ENCODE measurements around the gene ITIH2. TPM values are rescaled to one million over a fixed set of nuclear protein-coding genes. Genes with fewer than 3 reads are reported as not detected.
"Not testable (repeated sequence)": the region's sequence is repeated elsewhere in the genome, so short reads cannot be mapped to it uniquely, and the experiment has no call there.

The ITIH2 gene
- total RNA-seq, 4 donors from 2014 or later = not detected

GRCh38 chr10:7707102-7707501, 4.0 kb downstream of the ITIH2 start:
- ATAC-seq (ENCODE audit: low FRiP score) = no peak
- no peak for TF ChIP-seq CTCF (IDR thresholded peaks at IDR 0.05)
- no peak for DNase-seq (ENCODE audit: low spot score)

DNA sequence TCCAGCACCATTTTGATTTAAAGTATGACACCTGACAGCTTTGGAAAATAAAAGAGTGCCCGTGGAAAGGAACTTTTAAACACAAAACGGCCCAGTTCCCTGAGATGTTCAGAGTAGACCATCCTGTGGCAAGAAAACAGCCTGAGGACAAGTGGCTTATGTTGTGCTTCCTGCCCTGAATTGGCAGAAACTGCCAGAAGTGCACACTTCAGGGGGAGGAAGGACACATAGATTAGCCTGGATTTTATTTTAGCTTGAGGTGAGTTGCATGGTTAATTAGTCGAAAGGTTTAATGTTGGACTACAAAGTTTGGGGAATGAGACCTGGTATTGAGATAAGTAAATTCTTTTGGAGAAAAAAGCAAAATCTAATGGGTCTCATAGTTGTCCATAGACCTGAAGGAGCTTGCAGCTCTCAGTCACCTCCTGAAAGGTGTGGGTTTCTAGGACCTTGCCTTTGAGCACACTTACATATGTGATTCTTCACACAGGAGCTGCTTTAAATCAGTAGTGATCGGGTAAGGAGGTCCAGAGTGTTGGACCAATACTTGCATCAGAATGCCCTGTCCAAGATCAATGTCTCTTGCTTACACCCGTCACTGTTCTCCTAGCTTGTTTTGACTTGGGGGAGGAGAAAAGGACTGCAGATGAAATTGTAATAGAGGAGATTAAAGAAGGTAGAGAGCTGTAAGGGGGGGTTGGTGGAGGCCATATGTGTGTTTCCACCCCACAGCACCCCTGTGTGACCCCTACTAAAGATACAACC, 4.9 kb downstream of the ITIH2 start:
- no peak for TF ChIP-seq CTCF (IDR thresholded peaks at IDR 0.05)
- ATAC-seq (ENCODE audit: low FRiP score) (no peak), DNase-seq (ENCODE audit: low spot score) (no peak)

GRCh38 chr10:7708832-7709231, 5.7 kb downstream of the ITIH2 start:
- ATAC-seq (ENCODE audit: low FRiP score) (no peak), DNase-seq (ENCODE audit: low spot score) (no peak)
- no peak for TF ChIP-seq CTCF (IDR thresholded peaks at IDR 0.05)

- no peak for ATAC-seq (ENCODE audit: low FRiP score)
- DNase-seq (ENCODE audit: low spot score) = no peak
- TF ChIP-seq CTCF (IDR thresholded peaks at IDR 0.05) = no peak
These were observed 7.3 kb downstream of the ITIH2 start for GRCh38 chr10:7710446-7710845.

- ATAC-seq (ENCODE audit: low FRiP score); DNase-seq (ENCODE audit: low spot score): not testable (repeated sequence)
These were observed 8.0 kb downstream of the ITIH2 start for GRCh38 chr10:7711075-7711474.

DNA sequence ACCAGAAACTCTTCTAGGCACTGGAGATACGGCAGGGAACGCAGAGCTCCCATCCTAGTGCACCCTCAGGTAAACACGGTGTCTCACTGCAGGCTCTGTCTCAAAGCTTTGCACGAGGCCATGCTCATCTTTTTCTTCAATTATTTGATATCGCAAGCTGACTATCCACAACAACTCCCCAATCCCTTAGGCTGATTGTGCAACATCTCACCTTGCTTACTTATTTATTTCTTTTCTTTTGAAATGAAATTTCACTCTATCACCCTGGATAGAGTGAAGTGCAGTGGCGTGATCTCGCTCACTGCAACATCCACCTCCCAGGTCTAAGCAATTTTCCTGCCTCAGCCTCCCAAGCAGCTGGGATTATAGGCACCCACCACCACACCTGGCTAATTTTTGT, 12.4 kb downstream of the ITIH2 start:
- TF ChIP-seq CTCF (IDR thresholded peaks at IDR 0.05) = no peak
- ATAC-seq (ENCODE audit: low FRiP score) = no peak

DNA sequence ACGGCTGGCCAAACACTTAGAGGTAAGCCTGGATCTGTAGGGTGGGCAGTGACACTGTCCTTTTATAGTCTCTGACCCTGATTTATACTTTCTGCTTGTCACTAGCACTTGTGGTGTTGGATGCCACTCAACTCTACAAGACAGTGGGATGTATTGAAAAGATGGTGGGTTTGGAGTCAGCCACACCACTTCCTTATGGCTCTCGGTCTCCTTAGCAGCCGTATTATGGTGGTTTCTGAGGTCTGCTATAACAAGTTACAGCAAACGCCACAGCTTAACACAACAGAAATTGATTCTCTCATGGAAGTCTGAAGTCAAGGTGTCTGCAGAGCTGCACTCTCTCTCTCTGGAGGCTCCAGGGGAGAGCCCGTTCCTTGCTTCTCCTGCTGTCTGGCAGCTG, 14.7 kb downstream of the ITIH2 start:
- TF ChIP-seq CTCF (IDR thresholded peaks at IDR 0.05) = no peak
- ATAC-seq (ENCODE audit: low FRiP score) (no peak), DNase-seq (ENCODE audit: low spot score) (no peak)

More for the DNA sequence above, 12.4 kb downstream of the ITIH2 start:
- DNase-seq (ENCODE audit: low spot score) = no peak

All from omental fat pad (tissue), 4 donors.